ENCODE measurements around the gene PPIE.

PPIE gene

GRCh38 chr1:39721664-39722063 lies 17.0 kb upstream of the PPIE start:
- no peak for DNase-seq

- DNase-seq = no peak
Measured at GRCh38 chr1:39722495-39722894, 16.2 kb upstream of the PPIE start.

GRCh38 chr1:39726600-39726999 lies 12.1 kb upstream of the PPIE start:
- DNase-seq = no peak

GRCh38 chr1:39727221-39727931 lies 11.3 kb upstream of the PPIE start:
- DNase-seq = no peak

GRCh38 chr1:39727932-39728317 lies 10.8 kb upstream of the PPIE start:
- DNase-seq = no peak

GRCh38 chr1:39729030-39729429 lies 9.7 kb upstream of the PPIE start:
- no peak for DNase-seq

- no peak for DNase-seq
Measured at GRCh38 chr1:39729842-39730241, 8.8 kb upstream of the PPIE start.

GRCh38 chr1:39732730-39733129 lies 6.0 kb upstream of the PPIE start:
- DNase-seq = no peak

GRCh38 chr1:39733161-39733560 lies 5.5 kb upstream of the PPIE start:
- no peak for DNase-seq

GRCh38 chr1:39735731-39736130 lies 3.0 kb upstream of the PPIE start:
- no peak for DNase-seq

GRCh38 chr1:39737546-39738169 lies 1.0 kb upstream of the PPIE start:
- no peak for DNase-seq

- no peak for DNase-seq
Measured at GRCh38 chr1:39745016-39745670, 6.5 kb downstream of the PPIE start.

- no peak for DNase-seq
Measured at GRCh38 chr1:39751595-39751994, 12.9 kb downstream of the PPIE start.

- DNase-seq = no peak
Measured at GRCh38 chr1:39752703-39753102, 14.0 kb downstream of the PPIE start.

GRCh38 chr1:39753132-39754025 lies 14.7 kb downstream of the PPIE start:
- DNase-seq = no peak

- DNase-seq = no peak
Measured at GRCh38 chr1:39754026-39754570, 15.4 kb downstream of the PPIE start.

- DNase-seq = no peak
Measured at GRCh38 chr1:39754906-39755504, 16.3 kb downstream of the PPIE start.

- no peak for DNase-seq
Measured at GRCh38 chr1:39755965-39756659, 17.4 kb downstream of the PPIE start.

- no peak for DNase-seq
Measured at GRCh38 chr1:39757501-39757900, 18.8 kb downstream of the PPIE start.

GRCh38 chr1:39758556-39759435 lies 20.1 kb downstream of the PPIE start:
- no peak for DNase-seq

GRCh38 chr1:39759436-39759726 lies 20.7 kb downstream of the PPIE start:
- DNase-seq = no peak
